IMR-90 (cell line): ENCODE measurements around the gene TOGARAM1. TPM values are rescaled to one million over a fixed set of nuclear protein-coding genes. Genes with fewer than 3 reads are reported as not detected.

Experiments
- ATAC-seq: fragments of 200-7000 bp; cut with Tn5 transposase; 2 replicates; pipeline ENCODE4 v1.9.1; 2020; ENCODE audit warnings: low read depth, mild to moderate bottlenecking, moderate library complexity
- BruUV-seq: library from RNA; stranded (reverse); fragments of 400-500 nt; replicated peaks from 2 replicates; lab custom pipeline; 2021; lab: Mats Ljungman, UMichigan
- CTCF ChIA-PET: fragments of 300-600 bp; formaldehyde crosslinking; extraction: SDS; loops from one replicate; lab custom pipeline; 2021; ENCODE audit warnings: antibody characterized with exemption; lab: Yijun Ruan, JAX
- POLR2A ChIA-PET: fragments of 300-600 bp; sonication (Branson Sonifier 250); formaldehyde crosslinking; loops from one replicate; lab custom pipeline; 2022; ENCODE audit warnings: antibody characterized with exemption; ENCODE audit not compliant: unreplicated experiment; lab: Charles Lee
- DNase-seq: peaks from one replicate; pipeline ENCODE4 v3.0.0; 2013
- H2AFZ ChIP-seq: replicated peaks from 2 replicates; pipeline ENCODE3; 2013; ENCODE audit warnings: low read length, mild to moderate bottlenecking; ENCODE audit not compliant: poor library complexity
- H2AK5ac ChIP-seq: 2 replicates; pipeline ENCODE4 v1.6.1; 2013; ENCODE audit warnings: low read depth, low read length, inconsistent platforms
- H2AK9ac ChIP-seq: replicated peaks from 2 replicates; pipeline ENCODE3; 2013; ENCODE audit warnings: mild to moderate bottlenecking, low read depth, low read length, moderate library complexity; ENCODE audit not compliant: poor library complexity
- H2BK120ac ChIP-seq: 2 replicates; pipeline ENCODE4 v1.6.1; 2013; ENCODE audit warnings: low read depth, low read length, inconsistent platforms
- H2BK15ac ChIP-seq: 3 replicates; pipeline ENCODE4 v1.6.1; 2013; ENCODE audit warnings: low read depth, low read length, inconsistent platforms
- H2BK20ac ChIP-seq: 2 replicates; pipeline ENCODE4 v1.6.1; 2013; ENCODE audit warnings: low read depth, mild to moderate bottlenecking, inconsistent platforms, low read length, moderate library complexity
- H2BK5ac ChIP-seq: 2 replicates; pipeline ENCODE4 v1.6.1; 2013; ENCODE audit warnings: mild to moderate bottlenecking, low read depth, low read length, inconsistent platforms; ENCODE audit not compliant: poor library complexity, severe bottlenecking
- H3K14ac ChIP-seq: replicated peaks from 2 replicates; pipeline ENCODE4 v1.6.1; 2013; ENCODE audit warnings: low read depth, low read length, inconsistent platforms
- H3K18ac ChIP-seq: 2 replicates; pipeline ENCODE4 v1.6.1; 2013; ENCODE audit warnings: low read depth, low read length, control low read depth
- H3K23ac ChIP-seq: 2 replicates; pipeline ENCODE4 v1.6.1; 2013; ENCODE audit warnings: low read depth, low read length, inconsistent platforms
- H3K27ac ChIP-seq: 2 replicates; pipeline ENCODE4 v1.5.1; 2013; ENCODE audit warnings: mild to moderate bottlenecking, control low read depth, low read length; ENCODE audit not compliant: insufficient read depth
- H3K27me3 ChIP-seq: 2 replicates; pipeline ENCODE4 v1.6.1; 2013; ENCODE audit warnings: low read length; ENCODE audit not compliant: control insufficient read depth, insufficient read depth
- H3K36me3 ChIP-seq: 2 replicates; pipeline ENCODE4 v1.6.1; 2013; ENCODE audit warnings: low read length, mixed read lengths; ENCODE audit not compliant: control insufficient read depth, insufficient read depth
- H3K4ac ChIP-seq: 2 replicates; pipeline ENCODE4 v1.6.1; 2013; ENCODE audit warnings: low read depth, low read length, inconsistent platforms
- H3K4me1 ChIP-seq: 2 replicates; pipeline ENCODE4 v1.6.1; 2013; ENCODE audit warnings: low read length, mixed read lengths; ENCODE audit not compliant: control insufficient read depth, insufficient read depth
- H3K4me2 ChIP-seq: 2 replicates; pipeline ENCODE4 v1.6.1; 2013; ENCODE audit warnings: low read depth, mild to moderate bottlenecking, control low read depth, low read length, moderate library complexity
- H3K4me3 ChIP-seq: 2 replicates; pipeline ENCODE4 v1.5.1; 2013; ENCODE audit warnings: low read depth, mild to moderate bottlenecking, control low read depth, low read length, moderate library complexity; ENCODE audit not compliant: insufficient read depth
- H3K56ac ChIP-seq: 2 replicates; pipeline ENCODE4 v1.6.1; 2013; ENCODE audit warnings: low read length, inconsistent platforms; ENCODE audit not compliant: insufficient read depth; ENCODE audit errors: extremely low read depth
- H3K79me1 ChIP-seq, 2 experiments: 2 replicates each; pipeline ENCODE4 v1.6.1; 2013; ENCODE audit warnings: low read length in 2 of 2, inconsistent platforms in 1 of 2, low read depth in 1 of 2
- H3K9ac ChIP-seq: 2 replicates; pipeline ENCODE4 v1.6.1; 2013; ENCODE audit warnings: low read depth, low read length, control low read depth
- H3K9me1 ChIP-seq: 2 replicates; pipeline ENCODE4 v1.6.1; 2013; ENCODE audit warnings: low read length, inconsistent platforms; ENCODE audit not compliant: insufficient read depth
- H3K9me3 ChIP-seq: 2 replicates; pipeline ENCODE4 v1.6.1; 2013; ENCODE audit warnings: low read length; ENCODE audit not compliant: control insufficient read depth, insufficient read depth
- H4K20me1 ChIP-seq: 2 replicates; pipeline ENCODE4 v1.6.1; 2013; ENCODE audit warnings: low read length, inconsistent platforms; ENCODE audit not compliant: insufficient read depth
- H4K5ac ChIP-seq: 2 replicates; pipeline ENCODE4 v1.6.1; 2013; ENCODE audit warnings: mild to moderate bottlenecking, low read depth, low read length, control low read depth
- H4K8ac ChIP-seq, 2 experiments: 2 replicates each; pipeline ENCODE4 v1.6.1; 2013; ENCODE audit warnings: low read depth in 2 of 2, low read length in 2 of 2, control low read depth in 1 of 2, inconsistent platforms in 1 of 2
- H4K91ac ChIP-seq: 2 replicates; pipeline ENCODE4 v1.6.1; 2013; ENCODE audit warnings: low read depth, low read length, inconsistent platforms; ENCODE audit not compliant: insufficient read depth
- BHLHE40 ChIP-seq: fragments of 150-350 bp; IDR thresholded peaks from 2 replicates; pipeline ENCODE4 v1.6.1; 2016; ENCODE audit warnings: mild to moderate bottlenecking, low read depth, low read length
- MAFK ChIP-seq: IDR thresholded peaks from 2 replicates; pipeline ENCODE4 v1.6.1; 2012; ENCODE audit warnings: low read depth, low read length, improper control_type of control experiment
- MAZ ChIP-seq: IDR thresholded peaks from 2 replicates; pipeline ENCODE4 v1.6.1; 2012; ENCODE audit warnings: low read depth, mild to moderate bottlenecking, low read length, improper control_type of control experiment, moderate library complexity, borderline replicate concordance
- RCOR1 ChIP-seq: IDR thresholded peaks from 2 replicates; pipeline ENCODE4 v1.6.1; 2012; ENCODE audit warnings: mild to moderate bottlenecking, low read length, improper control_type of control experiment; ENCODE audit not compliant: insufficient replicate concordance
- SMC3 ChIP-seq: fragments of 150-350 bp; IDR thresholded peaks from 2 replicates; pipeline ENCODE4 v1.6.1; 2016; ENCODE audit warnings: low read depth, mild to moderate bottlenecking, antibody characterized with exemption, low read length, moderate library complexity
- WGBS, 2 experiments: methylation state at CpG; one replicate each; pipeline versions ENCODE4 v1.1.5 to v1.1.7; 2013; ENCODE audit warnings: missing lambda C conversion rate in 2 of 2; ENCODE audit not compliant: insufficient read length in 1 of 2; ENCODE audit errors: extremely low coverage in 2 of 2; 5-methylcytosine and 5-hydroxymethylcytosine counted together
- dilution Hi-C: fragments of 300-500 bp; cut with HindIII; formaldehyde crosslinking; loops from one replicate; pipeline ENCODE4 v1.14.3; 2018; ENCODE audit warnings: low sequenced_read_pairs; ENCODE audit not compliant: unreplicated experiment
- in situ Hi-C: fragments of 300-500 bp; cut with MboI; formaldehyde crosslinking; loops from 3 replicates; pipeline ENCODE4 v1.14.3; 2019; ENCODE audit warnings: low sequenced_read_pairs, inconsistent platforms, mixed read lengths
- intact Hi-C: fragments of 100-400 bp; cut with micrococcal nuclease; formaldehyde crosslinking; loops from 2 replicates; pipeline ENCODE4 v1.10.0; 2022
- polyA plus RNA-seq, 3 experiments: library from polyadenylated mRNA; depleted of rRNA; stranded (reverse); fragments of >200 nt; gene quantifications; 2 replicates each; pipeline ENCODE4 v1.2.3, GENCODE V29; 2012; ENCODE audit warnings: low replicate concordance in 1 of 3
- total RNA-seq: library from RNA; depleted of rRNA; stranded (reverse); fragments of >200 nt; gene quantifications from 2 replicates; pipeline ENCODE4 v1.2.3, GENCODE V29; 2012

The TOGARAM1 gene
- total and polyA plus RNA-seq, 2 of the 4 experiments (the other 2 are of a cell fraction), result 3.1 to 13.4 TPM

- POLR2A ChIA-PET, result no interaction called here
- Histone ChIP-seq H3K18ac (no peak overlapping the region), H3K9me3 (no peaks in the 10 kb centered on the region), H2AFZ (no peak overlapping the region), H3K4me3 (peak overlapping the region; percentile 18; the same call in 1 of the 2 replicates), H3K23ac (0 out of 2 replicates have a peak overlapping the region, but pooled peaks have one; percentile 5), H3K9ac (no peak overlapping the region), H4K5ac (no peak overlapping the region), H3K56ac (no peak overlapping the region), H3K27me3 (no peaks in the 10 kb centered on the region), H3K4ac (no peak overlapping the region), H3K4me2 (peak overlapping the region; percentile 88), H2BK5ac (no peak overlapping the region), H2BK15ac (no peak overlapping the region), H3K14ac (no peak overlapping the region; the same call in 1 of the 2 replicates), H4K8ac (no peak overlapping the region), H2BK20ac (no peak overlapping the region), H3K79me1 (peaks cover 11 to 44% of the 10 kb centered on the region in 2 experiments), H3K36me3 (no peaks in the 10 kb centered on the region), H3K9me1 (no peaks in the 10 kb centered on the region), H4K91ac (no peak overlapping the region), H3K27ac (no peak overlapping the region), H3K4me1 (peaks cover 3% of the 10 kb centered on the region; the same call in 1 of the 2 replicates), H2AK5ac (no peak overlapping the region), H4K20me1 (peaks cover 18% of the 10 kb centered on the region), H2AK9ac (no peak overlapping the region), H2BK120ac (no peak overlapping the region)
- DNase-seq (no peak), ATAC-seq (no peak)
- CTCF ChIA-PET, result interaction anchor here (1.1 kb wide), 1 partner anchor 9 kb away, joined by 5 read pairs; no protein-coding TSS in a partner anchor
- WGBS, 2 experiments, result no CpG with 5 or more reads among the region's 4 CpGs
- in situ Hi-C loops (loop anchor here (10.0 kb wide), 1 partner anchor 168 kb away; the partner anchor contains the start of genes FANCM and FKBP3), dilution Hi-C loops (no loop called here), intact Hi-C loops (no loop called here)
- no peak for TF ChIP-seq MAFK
- no peak for TF ChIP-seq MAZ
- TF ChIP-seq BHLHE40, result no peak
- TF ChIP-seq SMC3, result no peak
- no peak for TF ChIP-seq RCOR1
- BruUV-seq, result no TSS peak
Measured at GRCh38 chr14:44966601-44967336, 4.8 kb downstream of the TOGARAM1 start.
